Lower leg skin (tissue), 4 donors: ENCODE results near the gene POU5F1. TPM values are rescaled to one million over a fixed set of nuclear protein-coding genes. Genes with fewer than 3 reads are reported as not detected.
"Not testable (repeated sequence)": the region's sequence is repeated elsewhere in the genome, so short reads cannot be mapped to it uniquely, and the experiment has no call there.

Experiments
- DNase-seq, 2 donors: peaks; one replicate each; pipeline ENCODE4 v3.0.0-alpha.2; 2019; ENCODE audit warnings: low spot score in 2 of 2
- H3K4me3 ChIP-seq: fragments of 200-600 bp; sonication (generic); 2 replicates; pipeline ENCODE4 v1.5.1; 2017; ENCODE audit warnings: mild to moderate bottlenecking, low read depth; ENCODE audit not compliant: poor library complexity, severe bottlenecking
- POLR2A ChIP-seq, 2 donors: fragments of 450-650 bp; IDR thresholded peaks; one replicate each; pipeline ENCODE4 v1.6.1; 2016 to 2017; ENCODE audit warnings: antibody characterized with exemption in 2 of 2, mild to moderate bottlenecking in 1 of 2, moderate library complexity in 1 of 2
- WGBS, 2 donors: methylation state at CpG; one replicate each; pipeline ENCODE4 v1.1.5; 2018; 5-methylcytosine and 5-hydroxymethylcytosine counted together
- intact Hi-C: fragments of 100-400 bp; cut with DNase I; formaldehyde crosslinking; loops from one replicate; pipeline ENCODE4 v1.15.0; 2023; ENCODE audit warnings: low total_unique reads
- total RNA-seq, 4 donors: library from RNA; depleted of rRNA; stranded (reverse); fragments of >200 nt; gene quantifications; one replicate each; pipeline ENCODE4 v1.1.0, GENCODE V29; 2016
- TF ChIP-seq, protein P1 (sequence below), 3 donors: fragments of 450-650 bp; IDR thresholded peaks; one replicate each; pipeline ENCODE4 v1.5.1; 2016; ENCODE audit warnings: antibody characterized with exemption in 3 of 3, mild to moderate bottlenecking in 3 of 3, moderate library complexity in 2 of 3

POU5F1 gene
- total RNA-seq, 4 donors from 2014 or later, result 0.47 to 5.2 (median 3.3) TPM

DNA sequence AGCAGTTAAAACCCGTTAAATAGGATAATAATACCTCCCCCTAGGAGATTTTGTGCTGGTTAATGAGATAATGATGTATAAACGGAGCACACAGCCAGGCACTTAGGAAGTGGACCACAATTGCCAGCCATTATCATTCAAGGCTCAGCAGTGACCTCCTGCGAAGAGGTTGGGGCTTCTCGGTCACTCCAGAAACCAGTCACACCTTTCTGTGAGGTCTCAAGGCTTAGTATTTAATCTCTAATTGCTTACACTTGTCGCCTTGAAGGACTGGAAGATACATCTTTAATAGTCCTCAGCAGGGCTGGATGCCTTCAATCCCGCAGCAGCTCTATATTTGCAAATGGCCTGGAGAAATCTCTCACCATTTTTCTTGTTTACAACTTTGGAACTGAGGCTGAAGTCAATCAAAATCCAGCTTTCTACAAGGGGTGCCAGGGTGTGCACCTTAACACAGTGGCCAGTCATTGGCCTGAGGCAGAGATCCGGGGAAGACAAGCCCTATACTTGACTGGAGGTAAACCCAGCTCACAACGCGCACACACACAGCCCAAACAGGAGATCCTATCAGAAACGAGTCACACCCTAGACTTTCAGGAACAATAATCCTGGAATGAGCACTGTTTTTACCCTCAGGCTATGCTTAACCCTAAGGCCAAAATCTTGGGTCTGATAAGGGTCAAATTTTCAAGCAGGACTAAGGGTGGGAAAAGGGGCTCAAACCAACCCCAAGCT is 1.2 kb downstream of the POU5F1 start:
- DNase-seq, result no peak
- H3K4me3 ChIP-seq, result no peak overlapping the region
- intact Hi-C loops, result no loop called here
- no peak for TF ChIP-seq POLR2A (IDR thresholded peaks at IDR 0.05)
- TF ChIP-seq, protein P1, sequence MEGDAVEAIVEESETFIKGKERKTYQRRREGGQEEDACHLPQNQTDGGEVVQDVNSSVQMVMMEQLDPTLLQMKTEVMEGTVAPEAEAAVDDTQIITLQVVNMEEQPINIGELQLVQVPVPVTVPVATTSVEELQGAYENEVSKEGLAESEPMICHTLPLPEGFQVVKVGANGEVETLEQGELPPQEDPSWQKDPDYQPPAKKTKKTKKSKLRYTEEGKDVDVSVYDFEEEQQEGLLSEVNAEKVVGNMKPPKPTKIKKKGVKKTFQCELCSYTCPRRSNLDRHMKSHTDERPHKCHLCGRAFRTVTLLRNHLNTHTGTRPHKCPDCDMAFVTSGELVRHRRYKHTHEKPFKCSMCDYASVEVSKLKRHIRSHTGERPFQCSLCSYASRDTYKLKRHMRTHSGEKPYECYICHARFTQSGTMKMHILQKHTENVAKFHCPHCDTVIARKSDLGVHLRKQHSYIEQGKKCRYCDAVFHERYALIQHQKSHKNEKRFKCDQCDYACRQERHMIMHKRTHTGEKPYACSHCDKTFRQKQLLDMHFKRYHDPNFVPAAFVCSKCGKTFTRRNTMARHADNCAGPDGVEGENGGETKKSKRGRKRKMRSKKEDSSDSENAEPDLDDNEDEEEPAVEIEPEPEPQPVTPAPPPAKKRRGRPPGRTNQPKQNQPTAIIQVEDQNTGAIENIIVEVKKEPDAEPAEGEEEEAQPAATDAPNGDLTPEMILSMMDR (IDR thresholded peaks at IDR 0.05), result no peak
- WGBS, 2 donors, result 60 to 63% methylated on average over 10 of the region's 10 CpGs

DNA sequence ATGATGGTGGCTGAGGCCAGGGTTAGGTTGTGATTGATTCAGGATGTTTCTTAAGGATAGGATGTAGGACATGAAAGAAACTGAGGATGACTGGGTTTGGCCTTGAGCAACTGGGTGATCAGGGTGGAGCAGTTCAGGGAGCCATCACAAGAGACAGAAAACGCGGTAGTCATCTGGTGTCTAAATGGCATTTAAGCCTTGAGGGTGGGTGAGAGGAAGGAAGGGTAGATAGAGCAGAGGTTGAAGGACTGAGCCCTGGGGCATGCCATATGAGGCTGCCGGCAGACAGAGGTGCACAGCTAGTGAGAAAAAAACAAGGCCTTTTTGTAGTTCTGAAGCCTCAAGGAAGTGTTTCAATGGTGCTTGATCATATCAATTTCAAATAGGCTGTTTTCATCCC is 1.9 kb downstream of the POU5F1 start:
- intact Hi-C loops, result no loop called here
- TF ChIP-seq POLR2A (IDR thresholded peaks at IDR 0.05), result no peak
- no peak for DNase-seq
- no peak overlapping the region for H3K4me3 ChIP-seq
- WGBS, 2 donors, result 61 to 73% methylated on average over 3 of the region's 3 CpGs

DNA sequence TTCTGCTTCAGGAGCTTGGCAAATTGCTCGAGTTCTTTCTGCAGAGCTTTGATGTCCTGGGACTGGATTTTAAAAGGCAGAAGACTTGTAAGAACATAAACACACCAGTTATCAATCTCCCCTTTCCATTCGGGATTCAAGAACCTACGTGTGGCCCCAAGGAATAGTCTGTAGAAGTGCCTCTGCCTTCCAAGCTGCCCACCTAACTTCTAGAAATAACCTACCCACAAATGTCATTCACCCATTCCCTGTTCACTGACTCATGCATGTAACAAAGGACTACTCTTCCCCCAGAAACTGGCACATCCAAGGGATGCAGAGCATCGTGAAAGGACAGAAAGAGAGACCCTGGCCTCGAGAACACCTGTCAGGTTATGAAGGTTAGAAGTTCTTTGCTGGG is 4.5 kb downstream of the POU5F1 start:
- TF ChIP-seq, protein P1 (IDR thresholded peaks at IDR 0.05), result no peak
- no peak for TF ChIP-seq POLR2A (IDR thresholded peaks at IDR 0.05)
- WGBS, 2 donors, result 73 to 80% methylated on average over 5 of the region's 5 CpGs
- intact Hi-C loops, result no loop called here
- DNase-seq, result no peak
- H3K4me3 ChIP-seq, result no peak overlapping the region

DNA sequence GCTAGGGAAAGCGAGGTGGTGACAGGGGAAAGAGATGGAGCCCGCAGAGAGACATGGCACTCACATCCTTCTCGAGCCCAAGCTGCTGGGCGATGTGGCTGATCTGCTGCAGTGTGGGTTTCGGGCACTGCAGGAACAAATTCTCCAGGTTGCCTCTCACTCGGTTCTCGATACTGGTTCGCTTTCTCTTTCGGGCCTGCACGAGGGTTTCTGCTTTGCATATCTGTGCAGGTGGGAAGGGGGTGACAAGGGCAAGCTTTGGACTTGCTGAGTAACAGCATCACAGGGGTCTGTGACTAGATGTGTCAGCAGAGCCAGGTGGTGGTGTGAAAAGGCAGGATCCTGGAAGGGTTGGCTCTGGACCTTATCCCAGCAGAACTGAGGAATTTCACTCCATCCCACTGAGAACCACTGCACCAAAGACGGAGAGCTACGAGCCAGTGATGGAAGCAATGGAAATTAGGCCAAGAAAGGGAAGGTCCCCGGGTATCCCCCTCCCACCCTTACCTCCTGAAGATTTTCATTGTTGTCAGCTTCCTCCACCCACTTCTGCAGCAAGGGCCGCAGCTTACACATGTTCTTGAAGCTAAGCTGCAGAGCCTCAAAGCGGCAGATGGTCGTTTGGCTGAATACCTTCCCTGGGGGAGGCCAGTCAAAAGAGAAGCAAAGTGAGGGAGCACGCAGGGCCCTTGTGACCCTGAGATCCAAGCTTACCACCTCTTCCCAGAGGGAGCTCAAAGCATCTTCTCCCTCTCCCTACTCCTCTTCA is 5.2 kb downstream of the POU5F1 start:
- DNase-seq, H3K4me3 ChIP-seq, intact Hi-C loops: not testable (repeated sequence)
- WGBS, 2 donors, result 83 to 89% methylated on average over 17 of the region's 17 CpGs

DNA sequence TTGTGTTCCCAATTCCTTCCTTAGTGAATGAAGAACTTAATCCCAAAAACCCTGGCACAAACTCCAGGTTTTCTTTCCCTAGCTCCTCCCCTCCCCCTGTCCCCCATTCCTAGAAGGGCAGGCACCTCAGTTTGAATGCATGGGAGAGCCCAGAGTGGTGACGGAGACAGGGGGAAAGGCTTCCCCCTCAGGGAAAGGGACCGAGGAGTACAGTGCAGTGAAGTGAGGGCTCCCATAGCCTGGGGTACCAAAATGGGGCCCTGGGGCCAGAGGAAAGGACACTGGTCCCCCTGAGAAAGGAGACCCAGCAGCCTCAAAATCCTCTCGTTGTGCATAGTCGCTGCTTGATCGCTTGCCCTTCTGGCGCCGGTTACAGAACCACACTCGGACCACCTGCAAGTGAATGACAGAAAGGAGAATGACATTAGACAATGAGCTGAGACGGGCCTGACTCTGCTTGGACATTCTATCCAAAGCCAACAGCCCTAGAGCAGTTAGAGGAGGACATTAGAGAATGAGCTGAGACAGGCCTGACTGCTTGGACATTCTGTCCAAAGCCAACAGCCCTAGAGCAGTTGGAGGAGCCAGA is 5.9 kb downstream of the POU5F1 start:
- 80 to 89% methylated on average over 9 of the region's 9 CpGs for WGBS, 2 donors

DNA sequence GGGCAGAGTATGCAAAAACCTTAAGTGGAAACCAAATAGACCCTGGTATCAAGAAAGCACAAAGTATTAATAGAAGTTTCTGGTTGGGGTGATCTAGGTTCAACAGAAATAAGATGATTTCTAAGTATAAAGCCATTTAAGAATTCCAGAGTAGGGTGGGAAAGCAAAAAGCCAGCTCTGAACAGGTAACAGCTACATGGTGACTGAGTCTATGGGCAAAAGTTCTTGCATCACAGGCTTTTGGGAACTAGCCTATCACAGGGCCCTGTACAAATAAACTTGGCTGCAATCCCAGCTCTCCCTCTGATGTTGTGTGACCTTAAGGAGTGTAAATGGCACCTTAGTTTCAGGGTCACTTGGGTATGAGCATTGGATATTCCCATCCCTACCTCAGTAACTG is 6.6 kb downstream of the POU5F1 start:
- no peak for TF ChIP-seq POLR2A (IDR thresholded peaks at IDR 0.05)
- no peak for DNase-seq
- H3K4me3 ChIP-seq, result no peak overlapping the region
- intact Hi-C loops, result no loop called here

More for the DNA sequence above, 5.9 kb downstream of the POU5F1 start:
- intact Hi-C loops, H3K4me3 ChIP-seq, DNase-seq: not testable (repeated sequence)

DNA sequence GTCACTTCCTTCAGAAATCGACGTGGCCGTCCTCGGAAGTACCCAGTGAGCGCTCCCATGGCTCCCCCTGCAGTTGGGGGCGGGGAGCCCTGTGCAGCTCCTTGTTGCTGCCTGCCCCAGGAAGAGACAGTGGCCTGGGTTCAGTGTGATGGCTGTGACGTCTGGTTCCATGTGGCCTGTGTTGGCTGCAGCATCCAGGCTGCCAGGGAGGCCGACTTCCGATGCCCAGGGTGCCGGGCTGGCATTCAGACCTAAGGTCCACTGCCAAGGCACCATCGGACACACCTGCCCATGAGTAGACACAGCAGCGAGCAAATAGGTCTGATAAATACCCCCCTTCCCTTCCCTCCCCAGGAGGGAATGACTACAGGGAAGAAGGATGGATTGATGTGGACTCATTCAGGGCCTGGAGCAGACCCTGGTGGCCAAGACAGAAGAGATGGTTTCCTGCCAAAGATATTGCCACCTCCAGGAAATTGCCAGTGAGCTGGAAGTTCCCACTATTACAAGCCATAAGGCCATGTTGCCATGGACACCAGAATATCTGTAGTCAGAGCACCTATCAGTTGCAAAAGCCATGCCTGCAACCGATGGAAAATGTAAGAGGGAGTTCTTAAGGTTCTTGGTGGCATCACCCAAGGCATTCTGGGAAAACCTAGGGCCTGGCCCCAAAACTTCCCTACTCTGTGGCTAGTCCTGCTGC is 7.9 kb downstream of the POU5F1 start:
- TF ChIP-seq POLR2A (IDR thresholded peaks at IDR 0.05), result no peak
- TF ChIP-seq, protein P1 (IDR thresholded peaks at IDR 0.05), result no peak
- intact Hi-C loops, result no loop called here
- no peak for DNase-seq
- no peak overlapping the region for H3K4me3 ChIP-seq
- WGBS, 2 donors, result 91% methylated on average over 11 to 13 of the region's 13 CpGs
